IMR-90 (cell line): ENCODE measurements around the gene NDUFS3. TPM values are rescaled to one million over a fixed set of nuclear protein-coding genes. Genes with fewer than 3 reads are reported as not detected.

Source experiments
- ATAC-seq: fragments of 200-7000 bp; cut with Tn5 transposase; 2 replicates; pipeline ENCODE4 v1.9.1; 2020; ENCODE audit warnings: low read depth, mild to moderate bottlenecking, moderate library complexity
- BruUV-seq: library from RNA; stranded (reverse); fragments of 400-500 nt; replicated peaks from 2 replicates; lab custom pipeline; 2021; lab: Mats Ljungman, UMichigan
- CTCF ChIA-PET: fragments of 300-600 bp; formaldehyde crosslinking; extraction: SDS; loops from one replicate; lab custom pipeline; 2021; ENCODE audit warnings: antibody characterized with exemption; lab: Yijun Ruan, JAX
- POLR2A ChIA-PET: fragments of 300-600 bp; sonication (Branson Sonifier 250); formaldehyde crosslinking; loops from one replicate; lab custom pipeline; 2022; ENCODE audit warnings: antibody characterized with exemption; ENCODE audit not compliant: unreplicated experiment; lab: Charles Lee
- DNase-seq: peaks from one replicate; pipeline ENCODE4 v3.0.0; 2013
- H2AFZ ChIP-seq: replicated peaks from 2 replicates; pipeline ENCODE3; 2013; ENCODE audit warnings: low read length, mild to moderate bottlenecking; ENCODE audit not compliant: poor library complexity
- H2AK5ac ChIP-seq: 2 replicates; pipeline ENCODE4 v1.6.1; 2013; ENCODE audit warnings: low read depth, low read length, inconsistent platforms
- H2AK9ac ChIP-seq: replicated peaks from 2 replicates; pipeline ENCODE3; 2013; ENCODE audit warnings: mild to moderate bottlenecking, low read depth, low read length, moderate library complexity; ENCODE audit not compliant: poor library complexity
- H2BK120ac ChIP-seq: 2 replicates; pipeline ENCODE4 v1.6.1; 2013; ENCODE audit warnings: low read depth, low read length, inconsistent platforms
- H2BK15ac ChIP-seq: 3 replicates; pipeline ENCODE4 v1.6.1; 2013; ENCODE audit warnings: low read depth, low read length, inconsistent platforms
- H2BK20ac ChIP-seq: 2 replicates; pipeline ENCODE4 v1.6.1; 2013; ENCODE audit warnings: low read depth, mild to moderate bottlenecking, inconsistent platforms, low read length, moderate library complexity
- H2BK5ac ChIP-seq: 2 replicates; pipeline ENCODE4 v1.6.1; 2013; ENCODE audit warnings: mild to moderate bottlenecking, low read depth, low read length, inconsistent platforms; ENCODE audit not compliant: poor library complexity, severe bottlenecking
- H3K14ac ChIP-seq: replicated peaks from 2 replicates; pipeline ENCODE4 v1.6.1; 2013; ENCODE audit warnings: low read depth, low read length, inconsistent platforms
- H3K18ac ChIP-seq: 2 replicates; pipeline ENCODE4 v1.6.1; 2013; ENCODE audit warnings: low read depth, low read length, control low read depth
- H3K23ac ChIP-seq: 2 replicates; pipeline ENCODE4 v1.6.1; 2013; ENCODE audit warnings: low read depth, low read length, inconsistent platforms
- H3K27ac ChIP-seq: 2 replicates; pipeline ENCODE4 v1.5.1; 2013; ENCODE audit warnings: mild to moderate bottlenecking, control low read depth, low read length; ENCODE audit not compliant: insufficient read depth
- H3K27me3 ChIP-seq: 2 replicates; pipeline ENCODE4 v1.6.1; 2013; ENCODE audit warnings: low read length; ENCODE audit not compliant: control insufficient read depth, insufficient read depth
- H3K36me3 ChIP-seq: 2 replicates; pipeline ENCODE4 v1.6.1; 2013; ENCODE audit warnings: low read length, mixed read lengths; ENCODE audit not compliant: control insufficient read depth, insufficient read depth
- H3K4ac ChIP-seq: 2 replicates; pipeline ENCODE4 v1.6.1; 2013; ENCODE audit warnings: low read depth, low read length, inconsistent platforms
- H3K4me1 ChIP-seq: 2 replicates; pipeline ENCODE4 v1.6.1; 2013; ENCODE audit warnings: low read length, mixed read lengths; ENCODE audit not compliant: control insufficient read depth, insufficient read depth
- H3K4me2 ChIP-seq: 2 replicates; pipeline ENCODE4 v1.6.1; 2013; ENCODE audit warnings: low read depth, mild to moderate bottlenecking, control low read depth, low read length, moderate library complexity
- H3K4me3 ChIP-seq: 2 replicates; pipeline ENCODE4 v1.5.1; 2013; ENCODE audit warnings: low read depth, mild to moderate bottlenecking, control low read depth, low read length, moderate library complexity; ENCODE audit not compliant: insufficient read depth
- H3K56ac ChIP-seq: 2 replicates; pipeline ENCODE4 v1.6.1; 2013; ENCODE audit warnings: low read length, inconsistent platforms; ENCODE audit not compliant: insufficient read depth; ENCODE audit errors: extremely low read depth
- H3K79me1 ChIP-seq, 2 experiments: 2 replicates each; pipeline ENCODE4 v1.6.1; 2013; ENCODE audit warnings: low read length in 2 of 2, inconsistent platforms in 1 of 2, low read depth in 1 of 2
- H3K9ac ChIP-seq: 2 replicates; pipeline ENCODE4 v1.6.1; 2013; ENCODE audit warnings: low read depth, low read length, control low read depth
- H3K9me1 ChIP-seq: 2 replicates; pipeline ENCODE4 v1.6.1; 2013; ENCODE audit warnings: low read length, inconsistent platforms; ENCODE audit not compliant: insufficient read depth
- H3K9me3 ChIP-seq: 2 replicates; pipeline ENCODE4 v1.6.1; 2013; ENCODE audit warnings: low read length; ENCODE audit not compliant: control insufficient read depth, insufficient read depth
- H4K20me1 ChIP-seq: 2 replicates; pipeline ENCODE4 v1.6.1; 2013; ENCODE audit warnings: low read length, inconsistent platforms; ENCODE audit not compliant: insufficient read depth
- H4K5ac ChIP-seq: 2 replicates; pipeline ENCODE4 v1.6.1; 2013; ENCODE audit warnings: mild to moderate bottlenecking, low read depth, low read length, control low read depth
- H4K8ac ChIP-seq, 2 experiments: 2 replicates each; pipeline ENCODE4 v1.6.1; 2013; ENCODE audit warnings: low read depth in 2 of 2, low read length in 2 of 2, control low read depth in 1 of 2, inconsistent platforms in 1 of 2
- H4K91ac ChIP-seq: 2 replicates; pipeline ENCODE4 v1.6.1; 2013; ENCODE audit warnings: low read depth, low read length, inconsistent platforms; ENCODE audit not compliant: insufficient read depth
- BHLHE40 ChIP-seq: fragments of 150-350 bp; IDR thresholded peaks from 2 replicates; pipeline ENCODE4 v1.6.1; 2016; ENCODE audit warnings: mild to moderate bottlenecking, low read depth, low read length
- CEBPB ChIP-seq: IDR thresholded peaks from 2 replicates; pipeline ENCODE4 v1.6.1; 2012; ENCODE audit warnings: low read depth, low read length, improper control_type of control experiment
- CHD1 ChIP-seq: IDR thresholded peaks from 2 replicates; pipeline ENCODE4 v1.6.1; 2012; ENCODE audit warnings: low read depth, low read length, improper control_type of control experiment
- CTCF ChIP-seq: conservative IDR thresholded peaks from 2 replicates; pipeline ENCODE4 v1.5.1; 2012; ENCODE audit warnings: mild to moderate bottlenecking, low read depth, low read length, improper control_type of control experiment
- ELK1 ChIP-seq: fragments of 150-350 bp; IDR thresholded peaks from 2 replicates; pipeline ENCODE4 v1.6.1; 2016; ENCODE audit warnings: low read depth, mild to moderate bottlenecking, low read length, moderate library complexity, borderline replicate concordance
- FOS ChIP-seq: fragments of 150-350 bp; IDR thresholded peaks from 2 replicates; pipeline ENCODE4 v1.6.1; 2016; ENCODE audit warnings: low read depth, low read length
- MAFK ChIP-seq: IDR thresholded peaks from 2 replicates; pipeline ENCODE4 v1.6.1; 2012; ENCODE audit warnings: low read depth, low read length, improper control_type of control experiment
- MAZ ChIP-seq: IDR thresholded peaks from 2 replicates; pipeline ENCODE4 v1.6.1; 2012; ENCODE audit warnings: low read depth, mild to moderate bottlenecking, low read length, improper control_type of control experiment, moderate library complexity, borderline replicate concordance
- MXI1 ChIP-seq: IDR thresholded peaks from 2 replicates; pipeline ENCODE4 v1.6.1; 2012; ENCODE audit warnings: low read depth, mild to moderate bottlenecking, low read length, moderate library complexity, borderline replicate concordance
- NFE2L2 ChIP-seq: fragments of 150-350 bp; IDR thresholded peaks from 2 replicates; pipeline ENCODE4 v1.6.1; 2016; ENCODE audit warnings: low read depth, mild to moderate bottlenecking, low read length
- POLR2A ChIP-seq: IDR thresholded peaks from 2 replicates; pipeline ENCODE4 v1.6.1; 2012; ENCODE audit warnings: mild to moderate bottlenecking, low read depth, low read length
- RAD21 ChIP-seq: IDR thresholded peaks from 2 replicates; pipeline ENCODE4 v1.6.1; 2012; ENCODE audit warnings: low read length, improper control_type of control experiment
- RCOR1 ChIP-seq: IDR thresholded peaks from 2 replicates; pipeline ENCODE4 v1.6.1; 2012; ENCODE audit warnings: mild to moderate bottlenecking, low read length, improper control_type of control experiment; ENCODE audit not compliant: insufficient replicate concordance
- RFX5 ChIP-seq: IDR thresholded peaks from 2 replicates; pipeline ENCODE4 v1.8.0; 2012; ENCODE audit warnings: low read depth, mild to moderate bottlenecking, low read length, moderate library complexity
- SMC3 ChIP-seq: fragments of 150-350 bp; IDR thresholded peaks from 2 replicates; pipeline ENCODE4 v1.6.1; 2016; ENCODE audit warnings: low read depth, mild to moderate bottlenecking, antibody characterized with exemption, low read length, moderate library complexity
- USF2 ChIP-seq: fragments of 150-350 bp; IDR thresholded peaks from 2 replicates; pipeline ENCODE4 v1.6.1; 2017; ENCODE audit warnings: mild to moderate bottlenecking, antibody characterized with exemption, low read length, low read depth
- WGBS, 2 experiments: methylation state at CpG; one replicate each; pipeline versions ENCODE4 v1.1.5 to v1.1.7; 2013; ENCODE audit warnings: missing lambda C conversion rate in 2 of 2; ENCODE audit not compliant: insufficient read length in 1 of 2; ENCODE audit errors: extremely low coverage in 2 of 2; 5-methylcytosine and 5-hydroxymethylcytosine counted together
- dilution Hi-C: fragments of 300-500 bp; cut with HindIII; formaldehyde crosslinking; loops from one replicate; pipeline ENCODE4 v1.14.3; 2018; ENCODE audit warnings: low sequenced_read_pairs; ENCODE audit not compliant: unreplicated experiment
- in situ Hi-C: fragments of 300-500 bp; cut with MboI; formaldehyde crosslinking; loops from 3 replicates; pipeline ENCODE4 v1.14.3; 2019; ENCODE audit warnings: low sequenced_read_pairs, inconsistent platforms, mixed read lengths
- intact Hi-C: fragments of 100-400 bp; cut with micrococcal nuclease; formaldehyde crosslinking; loops from 2 replicates; pipeline ENCODE4 v1.10.0; 2022
- polyA plus RNA-seq, 3 experiments: library from polyadenylated mRNA; depleted of rRNA; stranded (reverse); fragments of >200 nt; gene quantifications; 2 replicates each; pipeline ENCODE4 v1.2.3, GENCODE V29; 2012; ENCODE audit warnings: low replicate concordance in 1 of 3
- total RNA-seq: library from RNA; depleted of rRNA; stranded (reverse); fragments of >200 nt; gene quantifications from 2 replicates; pipeline ENCODE4 v1.2.3, GENCODE V29; 2012

NDUFS3 gene
- total and polyA plus RNA-seq, 2 of the 4 experiments (the other 2 are of a cell fraction), result 77.1 to 108 TPM

- intact Hi-C loops (no loop called here), in situ Hi-C loops (loop anchor here (10.0 kb wide), 1 partner anchor 125 kb away; no protein-coding TSS in a partner anchor), dilution Hi-C loops (no loop called here)
- WGBS, 2 experiments, result 71% methylated on average over 3 of the region's 3 CpGs; no CpG with 5 or more reads in 1 of the 2 experiments
- Histone ChIP-seq H3K27me3 (no peaks in the 10 kb centered on the region), H3K9me3 (no peaks in the 10 kb centered on the region), H3K18ac (no peak overlapping the region), H3K4me3 (no peak overlapping the region), H3K4me1 (peaks cover 8% of the 10 kb centered on the region), H3K4me2 (no peak overlapping the region), H3K56ac (no peak overlapping the region), H3K36me3 (peaks cover 4% of the 10 kb centered on the region; the same call in 1 of the 2 replicates), H2BK15ac (no peak overlapping the region), H4K8ac (no peak overlapping the region), H4K91ac (no peak overlapping the region), H3K9me1 (peaks cover 6% of the 10 kb centered on the region), H3K14ac (no peak overlapping the region), H2AFZ (no peak overlapping the region), H2AK5ac (no peak overlapping the region), H3K9ac (no peak overlapping the region), H4K20me1 (peaks cover 7% of the 10 kb centered on the region; the same call in 1 of the 2 replicates), H2BK20ac (no peak overlapping the region), H3K23ac (no peak overlapping the region), H2AK9ac (no peak overlapping the region), H3K27ac (no peak overlapping the region), H2BK120ac (no peak overlapping the region), H3K4ac (no peak overlapping the region), H3K79me1 (no peaks in the 10 kb centered on the region), H4K5ac (no peak overlapping the region), H2BK5ac (no peak overlapping the region)
- TF ChIP-seq ELK1 (no peak), CEBPB (no peak), BHLHE40 (no peak), FOS (no peak), SMC3 (no peak), POLR2A (no peak), RCOR1 (no peak), CHD1 (no peak), RFX5 (no peak), RAD21 (no peak), USF2 (no peak), CTCF (no peak), MXI1 (no peak), MAFK (no peak), MAZ (no peak), NFE2L2 (no peak)
- BruUV-seq, result no TSS peak
- CTCF ChIA-PET, result no interaction called here
- ATAC-seq (no peak), DNase-seq (no peak)
- POLR2A ChIA-PET, result no interaction called here
Observed at GRCh38 chr11:47609675-47610074, 30.8 kb downstream of the NDUFS3 start.
